NCI-H1092 (cell line): ENCODE results near the gene CASP1.

ENCODE experiments used
- DNase-seq: peaks from one replicate; lab custom pipeline; 2025; lab: John Stamatoyannopoulos, UW

Gene CASP1

DNA sequence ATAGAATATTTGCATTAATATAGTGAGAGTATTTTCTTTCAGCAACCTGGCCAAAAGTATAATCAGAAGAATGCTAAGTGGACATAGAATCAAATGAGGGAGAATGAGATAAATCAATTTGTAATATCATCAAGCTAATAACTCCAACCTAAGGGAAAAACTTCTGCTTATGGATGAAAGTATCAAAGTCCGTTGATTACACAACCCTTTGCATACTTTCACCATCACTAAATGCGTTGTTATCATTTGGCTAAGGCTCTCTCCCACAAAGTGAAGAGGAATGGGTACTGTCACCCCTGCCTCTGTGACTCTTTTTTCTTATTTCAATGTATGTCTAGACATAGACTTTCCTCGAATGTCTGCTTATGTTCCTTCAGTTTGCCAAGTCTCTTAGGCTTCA lies 50.1 kb downstream of the CASP1 start:
- no peak for DNase-seq

DNA sequence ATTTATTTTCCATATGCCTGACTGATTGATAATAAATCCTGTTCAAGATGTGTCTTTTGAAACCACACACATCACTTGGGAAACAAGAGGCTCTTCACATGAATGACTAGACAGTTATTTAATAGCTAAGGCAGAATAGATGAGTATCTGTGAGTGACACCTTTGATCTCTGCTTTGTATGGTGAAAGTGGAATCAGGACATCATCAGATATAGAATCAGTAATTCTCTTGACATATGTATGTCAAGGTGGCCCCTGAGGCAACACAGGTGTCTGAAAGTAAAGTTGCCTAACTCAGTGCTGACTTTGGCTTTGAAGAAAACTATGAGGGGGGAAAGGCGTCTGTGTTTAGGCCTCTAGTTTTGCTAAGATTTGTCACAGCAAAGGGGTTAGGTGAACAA lies 55.1 kb downstream of the CASP1 start:
- DNase-seq = no peak
